OCI-M2 (cell line): ENCODE results near the gene ABL1.
"Not testable (repeated sequence)": the region's sequence is repeated elsewhere in the genome, so short reads cannot be mapped to it uniquely, and the experiment has no call there.

Experiments used
- DNase-seq: peaks from one replicate; lab custom pipeline; 2025; ENCODE audit not compliant: unreplicated experiment; lab: John Stamatoyannopoulos, UW

Gene ABL1

GRCh38 chr9:130834371-130835336, at the start of gene ABL1:
TSS of gene ABL1 (plus strand) at chr9:130835254. CDS start at chr9:130835447, 193 bp downstream.
- no peak for DNase-seq

- DNase-seq: no peak
Observed at GRCh38 chr9:130785940-130786508, 49.0 kb upstream of the ABL1 start.

- no peak for DNase-seq
Observed at GRCh38 chr9:130786526-130786925, 48.5 kb upstream of the ABL1 start.

GRCh38 chr9:130789747-130790672, 45.0 kb upstream of the ABL1 start:
- no peak for DNase-seq

GRCh38 chr9:130791303-130791894, 43.7 kb upstream of the ABL1 start:
- DNase-seq: no peak

- DNase-seq: no peak
Observed at GRCh38 chr9:130793589-130793988, 41.5 kb upstream of the ABL1 start.

- not testable (repeated sequence) for DNase-seq
Observed at GRCh38 chr9:130794021-130794420, 41.0 kb upstream of the ABL1 start.

GRCh38 chr9:130794423-130794822, 40.6 kb upstream of the ABL1 start:
- DNase-seq: not testable (repeated sequence)

- DNase-seq: no peak
Observed at GRCh38 chr9:130794923-130795495, 40.0 kb upstream of the ABL1 start.

- not testable (repeated sequence) for DNase-seq
Observed at GRCh38 chr9:130803116-130803515, 31.9 kb upstream of the ABL1 start.

GRCh38 chr9:130805510-130806326, 29.3 kb upstream of the ABL1 start:
- DNase-seq: no peak

- no peak for DNase-seq
Observed at GRCh38 chr9:130806327-130806716, 28.7 kb upstream of the ABL1 start.

GRCh38 chr9:130810609-130811136, 24.4 kb upstream of the ABL1 start:
- DNase-seq: no peak

- no peak for DNase-seq
Observed at GRCh38 chr9:130815242-130815808, 19.7 kb upstream of the ABL1 start.

- DNase-seq: no peak
Observed at GRCh38 chr9:130817914-130818313, 17.1 kb upstream of the ABL1 start.

- no peak for DNase-seq
Observed at GRCh38 chr9:130820135-130820738, 14.8 kb upstream of the ABL1 start.

GRCh38 chr9:130823435-130823834, 11.6 kb upstream of the ABL1 start:
- no peak for DNase-seq

- DNase-seq: no peak
Observed at GRCh38 chr9:130824079-130824478, 11.0 kb upstream of the ABL1 start.
